ENCODE results near the gene DYNLT2B. TPM values are rescaled to one million over a fixed set of nuclear protein-coding genes. Genes with fewer than 3 reads are reported as not detected.

Gene DYNLT2B
- total and polyA plus RNA-seq, 2 donors (not counting 3 experiments of a cell fraction or from before 2014, with no cell fraction given), result 9.2 to 13.9 TPM

- dilution Hi-C loops (cut with MboI; ENCODE audit: extremely low pct_ligation_motif_present, low sequenced_read_pairs), result no loop called here
- intact Hi-C loops (cut with micrococcal nuclease), result no loop called here
- TF ChIP-seq POLR2A (IDR thresholded peaks at IDR 0.05; ENCODE audit: low read depth, low read length) (no peak), CTCF (IDR thresholded peaks at IDR 0.05; ENCODE audit: extremely low read depth in 1 of 2, insufficient read depth in 1 of 2, low read depth in 1 of 2, low read length in 2 of 2) (no peak), MAX (IDR thresholded peaks at IDR 0.05; ENCODE audit: insufficient read depth, insufficient read length) (no peak), GATA2 (IDR thresholded peaks at IDR 0.05; ENCODE audit: insufficient read depth, insufficient read length, low read depth, low read length) (no peak), EZH2 (IDR thresholded peaks at IDR 0.05; ENCODE audit: borderline replicate concordance, low read depth, low read length, severe bottlenecking) (no peak), FOS (IDR thresholded peaks at IDR 0.05; ENCODE audit: borderline replicate concordance, insufficient read depth, low read length) (no peak), POLR2AphosphoS5 (IDR thresholded peaks at IDR 0.05; ENCODE audit: insufficient read depth, low read depth, low read length) (no peak), JUN (IDR thresholded peaks at IDR 0.05; ENCODE audit: borderline replicate concordance, insufficient read depth, insufficient read length, low read depth) (no peak), MYC (IDR thresholded peaks at IDR 0.05; ENCODE audit: low read depth, low read length) (no peak)
These were observed 76.3 kb downstream of the DYNLT2B start for GRCh38 chr3:196241704-196242103.

More at GRCh38 chr3:196241704-196242103, 76.3 kb downstream of the DYNLT2B start:
- FAIRE-seq (no peak), DNase-seq (ENCODE audit: low read depth, low spot score) (no peak)
- no peak overlapping the region for H3K9ac ChIP-seq (replicated peaks; ENCODE audit: extremely low read depth, insufficient read depth, low read length)
- no peak overlapping the region for H3K4me2 ChIP-seq (ENCODE audit: insufficient read depth, low read length)
- no TSS peak for BruUV-seq (replicated peaks)
- ChIA-PET CTCF (no interaction called here), POLR2A (no interaction called here)
- H3K79me2 ChIP-seq (ENCODE audit: control insufficient read depth, insufficient read depth, low read length), result no peaks in the 10 kb centered on the region
- no peaks in the 10 kb centered on the region for H3K9me3 ChIP-seq (replicated peaks; ENCODE audit: control insufficient read depth, insufficient read depth, low read length)
- H3K27me3 ChIP-seq (ENCODE audit: control insufficient read depth in 2 of 2, insufficient read depth in 2 of 2, low read length in 2 of 2), result no peaks in the 10 kb centered on the region
- H3K36me3 ChIP-seq (ENCODE audit: control insufficient read depth in 2 of 2, extremely low read depth in 1 of 2, insufficient read depth in 2 of 2, low read length in 2 of 2), result peaks cover 16 to 26% of the 10 kb centered on the region in 2 experiments
- no peaks in the 10 kb centered on the region for H3K9me1 ChIP-seq (replicated peaks; ENCODE audit: control insufficient read depth, extremely low read depth, insufficient read depth, low read length)
- H2AFZ ChIP-seq (ENCODE audit: low read depth, low read length), result no peak overlapping the region
- no peak overlapping the region for H3K27ac ChIP-seq (ENCODE audit: insufficient read depth, low read depth, low read length)
- H3K4me1 ChIP-seq (ENCODE audit: control insufficient read depth, extremely low read depth, insufficient read depth, low read length), result no peaks in the 10 kb centered on the region
- no peaks in the 10 kb centered on the region for H4K20me1 ChIP-seq (replicated peaks; ENCODE audit: control insufficient read depth, extremely low read depth, insufficient read depth, low read length)
- H3K4me3 ChIP-seq (replicated peaks in 1 of 3; ENCODE audit: insufficient read depth in 1 of 3, low read depth in 1 of 3, low read length in 3 of 3), result no peak overlapping the region

Small RNA genes lying within 50 kb of the gene (small RNA-seq; reads per million reads assigned to genes)
- gene AC069257.2 (ENCODE audit: insufficient read depth, insufficient read length, low read depth, low replicate concordance) (not detected), gene RNU6-910P (ENCODE audit: insufficient read depth, insufficient read length, low read depth, low replicate concordance) (0.66 reads per million)

Other genes starting within 250 kb of the DYNLT2B start
- 58.4 and 69.6 TPM in 2 replicates for gene TFRC, start 236.2 kb downstream of the DYNLT2B start, total RNA-seq
- 11.4 and 14.1 TPM in 2 replicates for gene TFRC, start 236.2 kb downstream of the DYNLT2B start, polyA plus RNA-seq
- not detected in 2 replicates for gene ZDHHC19, start 106.8 kb downstream of the DYNLT2B start, total RNA-seq
- not detected in 2 replicates for gene ZDHHC19, start 106.8 kb downstream of the DYNLT2B start, polyA plus RNA-seq
- gene SLC51A, start 101.7 kb downstream of the DYNLT2B start, total RNA-seq, result not detected in 2 replicates
- not detected in 2 replicates for gene SLC51A, start 101.7 kb downstream of the DYNLT2B start, polyA plus RNA-seq
- gene PCYT1A, start 30.5 kb downstream of the DYNLT2B start, total RNA-seq, result 65.5 and 75.4 TPM in 2 replicates
- gene PCYT1A, start 30.5 kb downstream of the DYNLT2B start, polyA plus RNA-seq, result 50.3 and 50.6 TPM in 2 replicates
- not detected in 2 replicates for gene TM4SF19, start 20.1 kb upstream of the DYNLT2B start, total RNA-seq
- not detected in 2 replicates for gene TM4SF19, start 20.1 kb upstream of the DYNLT2B start, polyA plus RNA-seq
- 55.1 and 57.0 TPM in 2 replicates for gene UBXN7, start 114.2 kb upstream of the DYNLT2B start, total RNA-seq
- gene UBXN7, start 114.2 kb upstream of the DYNLT2B start, polyA plus RNA-seq, result 8.2 and 9.9 TPM in 2 replicates
- gene RNF168, start 185.5 kb upstream of the DYNLT2B start, total RNA-seq, result 32.9 and 34.9 TPM in 2 replicates
- 2.7 and 4.0 TPM in 2 replicates for gene RNF168, start 185.5 kb upstream of the DYNLT2B start, polyA plus RNA-seq
- not detected in 2 replicates for gene SMCO1, start 197.1 kb upstream of the DYNLT2B start, total RNA-seq
- not detected in 2 replicates for gene SMCO1, start 197.1 kb upstream of the DYNLT2B start, polyA plus RNA-seq